Measurements from ENCODE around the gene PCGF3.

- TF ChIP-seq, protein P1, sequence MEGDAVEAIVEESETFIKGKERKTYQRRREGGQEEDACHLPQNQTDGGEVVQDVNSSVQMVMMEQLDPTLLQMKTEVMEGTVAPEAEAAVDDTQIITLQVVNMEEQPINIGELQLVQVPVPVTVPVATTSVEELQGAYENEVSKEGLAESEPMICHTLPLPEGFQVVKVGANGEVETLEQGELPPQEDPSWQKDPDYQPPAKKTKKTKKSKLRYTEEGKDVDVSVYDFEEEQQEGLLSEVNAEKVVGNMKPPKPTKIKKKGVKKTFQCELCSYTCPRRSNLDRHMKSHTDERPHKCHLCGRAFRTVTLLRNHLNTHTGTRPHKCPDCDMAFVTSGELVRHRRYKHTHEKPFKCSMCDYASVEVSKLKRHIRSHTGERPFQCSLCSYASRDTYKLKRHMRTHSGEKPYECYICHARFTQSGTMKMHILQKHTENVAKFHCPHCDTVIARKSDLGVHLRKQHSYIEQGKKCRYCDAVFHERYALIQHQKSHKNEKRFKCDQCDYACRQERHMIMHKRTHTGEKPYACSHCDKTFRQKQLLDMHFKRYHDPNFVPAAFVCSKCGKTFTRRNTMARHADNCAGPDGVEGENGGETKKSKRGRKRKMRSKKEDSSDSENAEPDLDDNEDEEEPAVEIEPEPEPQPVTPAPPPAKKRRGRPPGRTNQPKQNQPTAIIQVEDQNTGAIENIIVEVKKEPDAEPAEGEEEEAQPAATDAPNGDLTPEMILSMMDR (IDR thresholded peaks at IDR 0.05), result no peak
- TF ChIP-seq POLR2A (IDR thresholded peaks at IDR 0.05), result no peak
Observed at GRCh38 chr4:766152-766515, 60.5 kb downstream of the PCGF3 start.
